Measurements from ENCODE around the gene SLC38A11.

The SLC38A11 gene

DNA sequence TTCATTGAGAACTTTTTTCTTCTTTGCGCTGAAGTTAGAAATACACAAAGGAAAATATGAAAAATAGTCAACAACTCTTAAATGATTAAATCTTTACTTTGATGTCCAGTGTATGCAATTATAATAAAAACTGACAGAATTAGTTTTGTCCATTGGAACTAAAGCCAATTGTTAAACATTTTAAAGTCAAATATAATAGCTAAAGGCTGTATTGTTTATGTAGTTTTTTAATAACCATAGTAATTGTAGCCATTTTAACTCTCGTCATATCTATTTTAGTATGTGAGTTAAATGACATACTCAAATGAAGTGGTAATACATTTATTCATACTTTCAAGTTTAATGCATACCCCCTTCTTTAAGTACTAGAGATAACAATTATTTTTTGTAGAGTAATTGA lies 109.0 kb downstream of the SLC38A11 start:
- ATAC-seq (ENCODE audit: low read depth): no peak
- H3K4me3 Mint-ChIP-seq: no peak overlapping the region
- H3K9me3 Mint-ChIP-seq: no peaks in the 10 kb centered on the region
- H3K36me3 Mint-ChIP-seq: no peaks in the 10 kb centered on the region
- DNase-seq (ENCODE audit: low spot score in 2 of 2): no peak
- H3K4me1 Mint-ChIP-seq: peaks cover 5% of the 10 kb centered on the region
- no peaks in the 10 kb centered on the region for H3K27me3 Mint-ChIP-seq
- H3K27ac Mint-ChIP-seq: no peak overlapping the region
